HG03135 (cell line): ENCODE measurements around the gene DHFR.
A peak's percentile ranks its signal among the peaks of the same experiment; 100 is the strongest.
"Not testable (repeated sequence)": the region's sequence is repeated elsewhere in the genome, so short reads cannot be mapped to it uniquely, and the experiment has no call there.

Experiments
- ATAC-seq: cut with Tn5 transposase; IDR thresholded peaks from one replicate; pipeline ENCODE4 v1.9.1; 2021; ENCODE audit warnings: mild to moderate bottlenecking, moderate library complexity; ENCODE audit not compliant: unreplicated experiment

DHFR gene

GRCh38 chr5:80654391-80655230 lies at the start of gene DHFR, which contains the start of gene MSH3:
Gene DHFR (minus strand): TSS chr5:80654983. CDS start chr5:80654489, 494 bp downstream.
Gene MSH3 (plus strand): TSS chr5:80654652. CDS start chr5:80654728, 76 bp downstream.
- peak; percentile 39 for ATAC-seq

- ATAC-seq: no peak
Measured at GRCh38 chr5:80704221-80704620, 49.4 kb upstream of the DHFR start.

- no peak for ATAC-seq
Measured at GRCh38 chr5:80703747-80704146, 49.0 kb upstream of the DHFR start.

- no peak for ATAC-seq
Measured at GRCh38 chr5:80703291-80703690, 48.5 kb upstream of the DHFR start.

- ATAC-seq: no peak
Measured at GRCh38 chr5:80701597-80701996, 46.8 kb upstream of the DHFR start.

- ATAC-seq: no peak
Measured at GRCh38 chr5:80698369-80698768, 43.6 kb upstream of the DHFR start.

- no peak for ATAC-seq
Measured at GRCh38 chr5:80697100-80697499, 42.3 kb upstream of the DHFR start.

- ATAC-seq: no peak
Measured at GRCh38 chr5:80696450-80696849, 41.7 kb upstream of the DHFR start.

- ATAC-seq: no peak
Measured at GRCh38 chr5:80695666-80696065, 40.9 kb upstream of the DHFR start.

GRCh38 chr5:80689627-80690026 lies 34.8 kb upstream of the DHFR start:
- no peak for ATAC-seq

- ATAC-seq: no peak
Measured at GRCh38 chr5:80688648-80689420, 34.1 kb upstream of the DHFR start.

- ATAC-seq: no peak
Measured at GRCh38 chr5:80686757-80687156, 32.0 kb upstream of the DHFR start.

- no peak for ATAC-seq
Measured at GRCh38 chr5:80676706-80677105, 21.9 kb upstream of the DHFR start.

GRCh38 chr5:80672140-80672736 lies 17.5 kb upstream of the DHFR start:
- peak; percentile 55 for ATAC-seq

- peak; percentile 69 for ATAC-seq
Measured at GRCh38 chr5:80668016-80668969, 13.5 kb upstream of the DHFR start.

GRCh38 chr5:80667384-80667783 lies 12.6 kb upstream of the DHFR start:
- no peak for ATAC-seq

- no peak for ATAC-seq
Measured at GRCh38 chr5:80665057-80665456, 10.3 kb upstream of the DHFR start.

- ATAC-seq: no peak
Measured at GRCh38 chr5:80662108-80662507, 7.3 kb upstream of the DHFR start.

- ATAC-seq: not testable (repeated sequence)
Measured at GRCh38 chr5:80660661-80661060, 5.9 kb upstream of the DHFR start.

- ATAC-seq: no peak
Measured at GRCh38 chr5:80659106-80659505, 4.3 kb upstream of the DHFR start.
